ENCODE measurements around the gene DICER1.
"Not testable (repeated sequence)": the region's sequence is repeated elsewhere in the genome, so short reads cannot be mapped to it uniquely, and the experiment has no call there.

DICER1 gene

GRCh38 chr14:95146079-95146771 is 11.1 kb downstream of the DICER1 start:
- DNase-seq (ENCODE audit: low spot score) = no peak

GRCh38 chr14:95144849-95145248 is 12.5 kb downstream of the DICER1 start:
- DNase-seq (ENCODE audit: low spot score) = no peak

- peak; percentile 13 for DNase-seq (ENCODE audit: low spot score)
Observed at GRCh38 chr14:95143808-95144620, 13.3 kb downstream of the DICER1 start.

GRCh38 chr14:95142208-95142607 is 15.1 kb downstream of the DICER1 start:
- DNase-seq (ENCODE audit: low spot score) = no peak

- DNase-seq (ENCODE audit: low spot score) = no peak
Observed at GRCh38 chr14:95141684-95142083, 15.6 kb downstream of the DICER1 start.

GRCh38 chr14:95140060-95140858 is 17.1 kb downstream of the DICER1 start:
- peak; percentile 16 for DNase-seq (ENCODE audit: low spot score)

GRCh38 chr14:95138876-95139275 is 18.5 kb downstream of the DICER1 start:
- no peak for DNase-seq (ENCODE audit: low spot score)

GRCh38 chr14:95138455-95138854 is 18.9 kb downstream of the DICER1 start:
- not testable (repeated sequence) for DNase-seq (ENCODE audit: low spot score)

GRCh38 chr14:95137804-95138167 is 19.5 kb downstream of the DICER1 start:
- no peak for DNase-seq (ENCODE audit: low spot score)

- no peak for DNase-seq (ENCODE audit: low spot score)
Observed at GRCh38 chr14:95137164-95137803, 20.0 kb downstream of the DICER1 start.

GRCh38 chr14:95136631-95137030 is 20.7 kb downstream of the DICER1 start:
- DNase-seq (ENCODE audit: low spot score) = peak; percentile 4

GRCh38 chr14:95134304-95134933 is 22.9 kb downstream of the DICER1 start:
- DNase-seq (ENCODE audit: low spot score) = no peak

GRCh38 chr14:95133282-95133681 is 24.0 kb downstream of the DICER1 start:
- no peak for DNase-seq (ENCODE audit: low spot score)

GRCh38 chr14:95132760-95133159 is 24.6 kb downstream of the DICER1 start:
- DNase-seq (ENCODE audit: low spot score) = no peak

GRCh38 chr14:95130549-95130948 is 26.8 kb downstream of the DICER1 start:
- no peak for DNase-seq (ENCODE audit: low spot score)

GRCh38 chr14:95128140-95128539 is 29.2 kb downstream of the DICER1 start:
- no peak for DNase-seq (ENCODE audit: low spot score)

- no peak for DNase-seq (ENCODE audit: low spot score)
Observed at GRCh38 chr14:95127531-95127911, 29.8 kb downstream of the DICER1 start.

- no peak for DNase-seq (ENCODE audit: low spot score)
Observed at GRCh38 chr14:95126906-95127530, 30.3 kb downstream of the DICER1 start.

GRCh38 chr14:95125915-95126314 is 31.4 kb downstream of the DICER1 start:
- no peak for DNase-seq (ENCODE audit: low spot score)

- DNase-seq (ENCODE audit: low spot score) = no peak
Observed at GRCh38 chr14:95125221-95125620, 32.1 kb downstream of the DICER1 start.

GRCh38 chr14:95123891-95124579 is 33.3 kb downstream of the DICER1 start:
- no peak for DNase-seq (ENCODE audit: low spot score)

Measured in AG08395 (cell line).